ENCODE measurements around the gene CISD3.

The CISD3 gene

DNA sequence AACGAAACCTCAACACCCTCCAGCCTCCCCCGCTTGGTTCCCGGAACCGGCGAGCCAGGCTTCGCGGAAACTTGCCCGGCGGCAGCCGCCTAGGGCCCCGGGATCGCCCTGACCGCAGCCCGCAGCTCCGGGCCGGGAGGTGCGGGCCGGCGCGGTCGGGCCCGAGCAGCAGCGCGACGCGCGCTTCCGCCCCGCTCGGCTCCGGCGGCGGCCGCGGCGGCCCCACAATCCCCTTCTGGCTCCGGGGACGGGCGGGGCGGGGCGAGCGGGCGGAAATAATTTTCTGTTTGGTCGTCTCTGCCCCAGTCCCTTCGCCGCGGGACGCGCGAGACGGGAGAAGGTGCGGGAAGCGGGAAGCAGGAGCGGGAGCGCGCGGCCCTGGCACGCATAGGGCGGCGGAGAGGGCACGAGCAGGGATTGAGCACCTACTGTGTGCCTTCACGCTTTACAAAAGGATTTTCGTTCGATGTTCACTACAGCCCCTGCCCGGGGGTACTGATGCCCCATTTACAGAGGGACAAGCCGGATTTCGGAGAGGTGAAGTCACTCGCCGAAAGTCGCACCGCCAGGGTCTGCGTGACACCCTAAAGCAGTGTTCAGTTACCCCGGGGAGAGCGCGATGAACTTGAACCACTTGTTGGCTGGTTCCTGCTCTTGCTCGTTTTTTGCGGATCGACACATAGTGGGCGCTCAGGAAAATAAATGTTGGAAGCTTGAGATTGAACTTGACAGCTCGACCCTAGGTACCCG lies 27.8 kb upstream of the CISD3 start (continued):
- TF ChIP-seq ZNF19 (tag by site-specific recombination; IDR thresholded peaks at IDR 0.05; ENCODE audit: low read depth), result no peak
- TF ChIP-seq ZBTB48 (tag by site-specific recombination; IDR thresholded peaks at IDR 0.05), result peak; percentile 87
- TF ChIP-seq KLF10 (tag by site-specific recombination; IDR thresholded peaks at IDR 0.05), result peak; percentile 28; the same call in 1 of the 2 replicates
- TF ChIP-seq GFI1B (tag by site-specific recombination; IDR thresholded peaks at IDR 0.05), result 0 out of 2 replicates have a peak, but pooled peaks have one; percentile 10
- TF ChIP-seq, protein P1, sequence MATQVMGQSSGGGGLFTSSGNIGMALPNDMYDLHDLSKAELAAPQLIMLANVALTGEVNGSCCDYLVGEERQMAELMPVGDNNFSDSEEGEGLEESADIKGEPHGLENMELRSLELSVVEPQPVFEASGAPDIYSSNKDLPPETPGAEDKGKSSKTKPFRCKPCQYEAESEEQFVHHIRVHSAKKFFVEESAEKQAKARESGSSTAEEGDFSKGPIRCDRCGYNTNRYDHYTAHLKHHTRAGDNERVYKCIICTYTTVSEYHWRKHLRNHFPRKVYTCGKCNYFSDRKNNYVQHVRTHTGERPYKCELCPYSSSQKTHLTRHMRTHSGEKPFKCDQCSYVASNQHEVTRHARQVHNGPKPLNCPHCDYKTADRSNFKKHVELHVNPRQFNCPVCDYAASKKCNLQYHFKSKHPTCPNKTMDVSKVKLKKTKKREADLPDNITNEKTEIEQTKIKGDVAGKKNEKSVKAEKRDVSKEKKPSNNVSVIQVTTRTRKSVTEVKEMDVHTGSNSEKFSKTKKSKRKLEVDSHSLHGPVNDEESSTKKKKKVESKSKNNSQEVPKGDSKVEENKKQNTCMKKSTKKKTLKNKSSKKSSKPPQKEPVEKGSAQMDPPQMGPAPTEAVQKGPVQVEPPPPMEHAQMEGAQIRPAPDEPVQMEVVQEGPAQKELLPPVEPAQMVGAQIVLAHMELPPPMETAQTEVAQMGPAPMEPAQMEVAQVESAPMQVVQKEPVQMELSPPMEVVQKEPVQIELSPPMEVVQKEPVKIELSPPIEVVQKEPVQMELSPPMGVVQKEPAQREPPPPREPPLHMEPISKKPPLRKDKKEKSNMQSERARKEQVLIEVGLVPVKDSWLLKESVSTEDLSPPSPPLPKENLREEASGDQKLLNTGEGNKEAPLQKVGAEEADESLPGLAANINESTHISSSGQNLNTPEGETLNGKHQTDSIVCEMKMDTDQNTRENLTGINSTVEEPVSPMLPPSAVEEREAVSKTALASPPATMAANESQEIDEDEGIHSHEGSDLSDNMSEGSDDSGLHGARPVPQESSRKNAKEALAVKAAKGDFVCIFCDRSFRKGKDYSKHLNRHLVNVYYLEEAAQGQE (tag by site-specific recombination; IDR thresholded peaks at IDR 0.05), result no peak
- TF ChIP-seq ZBTB21 (tag by site-specific recombination; IDR thresholded peaks at IDR 0.05), result peak; percentile 61; the same call in 1 of the 2 replicates
- no peak for TF ChIP-seq ZNF610 (tag by site-specific recombination; IDR thresholded peaks at IDR 0.05; ENCODE audit: borderline replicate concordance)
- TF ChIP-seq, protein P2, sequence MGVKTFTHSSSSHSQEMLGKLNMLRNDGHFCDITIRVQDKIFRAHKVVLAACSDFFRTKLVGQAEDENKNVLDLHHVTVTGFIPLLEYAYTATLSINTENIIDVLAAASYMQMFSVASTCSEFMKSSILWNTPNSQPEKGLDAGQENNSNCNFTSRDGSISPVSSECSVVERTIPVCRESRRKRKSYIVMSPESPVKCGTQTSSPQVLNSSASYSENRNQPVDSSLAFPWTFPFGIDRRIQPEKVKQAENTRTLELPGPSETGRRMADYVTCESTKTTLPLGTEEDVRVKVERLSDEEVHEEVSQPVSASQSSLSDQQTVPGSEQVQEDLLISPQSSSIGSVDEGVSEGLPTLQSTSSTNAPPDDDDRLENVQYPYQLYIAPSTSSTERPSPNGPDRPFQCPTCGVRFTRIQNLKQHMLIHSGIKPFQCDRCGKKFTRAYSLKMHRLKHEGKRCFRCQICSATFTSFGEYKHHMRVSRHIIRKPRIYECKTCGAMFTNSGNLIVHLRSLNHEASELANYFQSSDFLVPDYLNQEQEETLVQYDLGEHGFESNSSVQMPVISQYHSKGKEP (tag by site-specific recombination; IDR thresholded peaks at IDR 0.05), result no peak
- no peak for TF ChIP-seq ZNF132 (tag by site-specific recombination; IDR thresholded peaks at IDR 0.05; ENCODE audit: borderline replicate concordance)
- TF ChIP-seq MEIS1 (CRISPR knock-in tag; IDR thresholded peaks at IDR 0.05; ENCODE audit: borderline replicate concordance), result no peak
- TF ChIP-seq HOXA7 (CRISPR knock-in tag; IDR thresholded peaks at IDR 0.05; ENCODE audit: borderline replicate concordance), result no peak
- TF ChIP-seq, protein P3, sequence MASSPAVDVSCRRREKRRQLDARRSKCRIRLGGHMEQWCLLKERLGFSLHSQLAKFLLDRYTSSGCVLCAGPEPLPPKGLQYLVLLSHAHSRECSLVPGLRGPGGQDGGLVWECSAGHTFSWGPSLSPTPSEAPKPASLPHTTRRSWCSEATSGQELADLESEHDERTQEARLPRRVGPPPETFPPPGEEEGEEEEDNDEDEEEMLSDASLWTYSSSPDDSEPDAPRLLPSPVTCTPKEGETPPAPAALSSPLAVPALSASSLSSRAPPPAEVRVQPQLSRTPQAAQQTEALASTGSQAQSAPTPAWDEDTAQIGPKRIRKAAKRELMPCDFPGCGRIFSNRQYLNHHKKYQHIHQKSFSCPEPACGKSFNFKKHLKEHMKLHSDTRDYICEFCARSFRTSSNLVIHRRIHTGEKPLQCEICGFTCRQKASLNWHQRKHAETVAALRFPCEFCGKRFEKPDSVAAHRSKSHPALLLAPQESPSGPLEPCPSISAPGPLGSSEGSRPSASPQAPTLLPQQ (tag by site-specific recombination; IDR thresholded peaks at IDR 0.05), result peak; percentile 79; the same call in 1 of the 2 replicates
- TF ChIP-seq ZNF112 (tag by site-specific recombination; IDR thresholded peaks at IDR 0.05), result no peak
- TF ChIP-seq SP7 (tag by site-specific recombination; IDR thresholded peaks at IDR 0.05), result peak; percentile 83
- peak; percentile 60 for TF ChIP-seq KLF1 (tag by site-specific recombination; IDR thresholded peaks at IDR 0.05)
- TF ChIP-seq YY1 (tag by site-specific recombination; IDR thresholded peaks at IDR 0.05), result no peak
- no peak for TF ChIP-seq ZNF140 (tag by site-specific recombination; IDR thresholded peaks at IDR 0.05)
- no peak for TF ChIP-seq YY2 (tag by site-specific recombination; IDR thresholded peaks at IDR 0.05)
- no peak for TF ChIP-seq SALL2 (tag by site-specific recombination; IDR thresholded peaks at IDR 0.05; ENCODE audit: borderline replicate concordance)

Measured in HEK293 (cell line).